ENCODE measurements around the gene UBA3.

GRCh38 chr3:69051756-69052471 lies 28.3 kb downstream of the UBA3 start, which contains the start of gene TMF1:
- no peak for TF ChIP-seq CTCF (IDR thresholded peaks at IDR 0.05)
- peak; percentile 68 for TF ChIP-seq POLR2A (IDR thresholded peaks at IDR 0.05; ENCODE audit: low read depth)
- peak; percentile 95 to 97 for TF ChIP-seq POLR2AphosphoS5 (IDR thresholded peaks at IDR 0.05)
